ENCODE measurements around the gene NCOA1.
A peak's percentile ranks its signal among the peaks of the same experiment; 100 is the strongest.

Gene NCOA1

DNA sequence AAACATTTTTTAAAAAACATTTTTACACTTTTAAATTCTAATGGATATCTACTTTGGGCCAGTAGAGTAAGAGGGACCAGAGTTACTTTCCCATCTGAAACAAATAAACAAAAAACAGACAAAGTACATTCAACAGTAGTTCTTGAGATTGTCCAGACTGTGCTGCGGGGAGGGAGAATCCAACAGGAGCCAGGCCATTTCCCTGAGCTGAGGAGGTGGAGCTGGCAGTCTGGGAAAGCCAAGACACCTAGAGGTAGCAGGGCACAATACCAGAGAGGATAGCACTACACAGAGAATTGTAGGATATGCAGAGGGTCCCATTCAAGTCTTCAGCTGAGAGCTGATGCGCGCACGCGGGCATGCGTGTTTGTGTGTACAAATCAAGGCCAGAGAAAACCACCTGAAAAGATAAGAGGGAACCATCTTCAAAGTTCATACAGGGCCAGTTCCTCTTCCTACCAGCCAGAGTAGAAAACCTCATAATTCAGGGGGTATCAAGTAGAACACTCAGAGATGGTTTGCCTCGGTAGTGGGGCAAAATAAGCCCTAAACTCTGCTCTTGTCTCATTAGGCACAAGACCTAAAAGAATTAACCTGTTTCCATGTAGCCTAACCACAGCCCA is 258.1 kb downstream of the NCOA1 start:
- DNase-seq = no peak

DNA sequence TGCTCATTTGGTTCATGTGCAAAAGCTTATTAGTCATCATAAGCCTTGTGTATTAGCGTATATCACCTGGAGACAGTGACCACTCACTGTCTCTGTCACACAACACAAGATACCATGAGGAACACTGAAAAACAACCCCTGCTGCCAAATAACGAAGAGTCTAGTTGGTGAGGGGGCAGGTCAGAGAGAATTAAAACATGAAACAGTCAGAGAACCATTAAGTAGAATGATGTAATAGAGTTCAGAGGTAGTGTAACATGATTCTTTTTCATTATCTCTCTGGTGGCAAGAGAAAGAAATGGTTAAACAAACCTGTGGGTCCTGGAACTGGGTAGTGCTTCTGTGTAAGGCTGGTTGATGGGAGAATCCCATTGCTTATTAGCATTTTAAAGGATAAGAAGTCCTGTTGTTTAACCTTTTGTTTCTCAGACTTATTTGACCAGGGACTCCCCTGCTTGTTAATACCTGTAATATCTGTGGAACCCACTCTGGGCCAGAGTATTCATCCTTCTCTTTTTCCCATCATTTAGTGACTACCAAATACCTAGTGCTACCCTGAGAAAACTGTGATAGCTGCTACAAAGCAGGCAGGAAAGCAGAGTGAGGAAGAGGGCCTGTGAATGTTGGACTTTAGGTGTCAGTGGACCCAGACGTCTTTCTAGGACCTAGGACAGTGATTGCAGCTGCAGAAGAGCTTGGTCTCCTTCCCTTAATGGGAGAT is 264.1 kb downstream of the NCOA1 start:
- no peak for DNase-seq

DNA sequence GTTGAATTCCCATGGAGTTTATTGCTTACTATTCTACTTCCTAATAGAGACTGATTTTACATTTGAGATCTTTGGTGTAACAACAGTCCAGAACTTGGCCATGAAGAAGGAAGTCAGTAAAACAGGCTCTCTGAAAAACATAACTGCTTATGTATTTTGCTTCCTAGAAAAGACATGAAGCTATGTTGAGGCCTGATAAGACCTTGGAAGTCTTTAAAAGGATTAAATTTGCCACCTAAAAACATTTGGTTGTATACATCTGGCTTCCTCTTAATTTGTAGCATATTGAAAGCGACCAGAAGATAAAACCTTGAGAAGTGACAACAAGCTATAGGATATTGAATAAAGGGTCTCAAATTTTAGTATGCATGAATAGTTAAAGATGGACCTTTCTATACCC is 265.7 kb downstream of the NCOA1 start:
- DNase-seq = no peak

DNA sequence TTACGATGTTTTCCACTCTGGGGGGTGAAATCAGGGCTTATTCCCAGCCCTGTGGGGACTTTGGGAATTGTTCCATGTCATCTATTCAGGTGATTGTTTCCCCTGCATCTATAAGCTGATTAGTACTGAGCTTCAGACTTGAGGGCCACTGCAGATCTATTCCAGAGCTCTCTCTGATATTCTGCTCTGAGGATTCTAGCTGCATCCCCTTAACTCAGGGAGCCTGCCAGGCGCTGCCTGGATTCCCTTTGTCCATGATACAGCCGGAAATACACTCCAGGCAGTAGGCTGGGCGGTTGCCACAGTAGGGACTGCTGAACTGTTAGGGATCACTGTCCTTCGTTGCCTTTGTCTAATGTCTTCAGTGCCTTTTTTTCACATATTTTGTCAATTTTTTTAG is 270.8 kb downstream of the NCOA1 start:
- peak in 1 of 14 donors; percentile 6 for DNase-seq

DNA sequence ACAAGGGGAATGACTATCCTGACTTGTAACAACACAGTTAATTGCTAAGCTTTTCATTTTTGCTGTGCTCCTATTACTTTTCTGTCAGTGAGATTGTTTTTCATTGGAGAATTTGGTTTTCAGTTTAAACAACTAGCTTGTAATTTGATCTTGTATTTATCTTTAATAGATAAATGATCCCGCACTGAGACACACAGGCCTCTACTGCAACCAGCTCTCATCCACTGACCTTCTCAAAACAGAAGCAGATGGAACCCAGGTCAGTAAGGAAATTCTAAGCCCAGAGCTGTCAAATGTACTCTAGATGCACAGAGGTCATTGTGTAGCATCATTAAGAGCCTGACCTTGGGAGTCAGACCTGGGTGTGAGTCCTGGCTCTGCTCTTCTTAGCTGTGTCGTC is 271.5 kb downstream of the NCOA1 start:
- DNase-seq = no peak

DNA sequence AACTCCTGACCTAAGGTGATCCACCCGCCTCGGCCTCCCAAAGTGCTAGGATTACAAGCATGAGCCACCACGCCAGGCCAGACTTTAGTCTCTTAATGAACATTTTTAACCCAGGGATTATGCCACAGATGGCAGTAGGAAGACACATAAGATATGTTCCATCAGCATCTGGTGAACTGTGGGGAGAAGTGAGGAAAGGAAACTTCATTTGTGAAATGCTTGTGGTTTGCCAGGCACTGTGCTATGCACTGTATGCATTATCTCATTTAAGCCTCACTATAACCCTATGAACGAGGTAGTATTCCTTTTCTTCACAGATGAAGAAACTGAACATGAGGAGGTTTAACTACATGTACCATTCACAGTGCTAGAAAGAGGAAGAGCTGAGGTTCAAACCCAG is 272.8 kb downstream of the NCOA1 start:
- DNase-seq = no peak

DNA sequence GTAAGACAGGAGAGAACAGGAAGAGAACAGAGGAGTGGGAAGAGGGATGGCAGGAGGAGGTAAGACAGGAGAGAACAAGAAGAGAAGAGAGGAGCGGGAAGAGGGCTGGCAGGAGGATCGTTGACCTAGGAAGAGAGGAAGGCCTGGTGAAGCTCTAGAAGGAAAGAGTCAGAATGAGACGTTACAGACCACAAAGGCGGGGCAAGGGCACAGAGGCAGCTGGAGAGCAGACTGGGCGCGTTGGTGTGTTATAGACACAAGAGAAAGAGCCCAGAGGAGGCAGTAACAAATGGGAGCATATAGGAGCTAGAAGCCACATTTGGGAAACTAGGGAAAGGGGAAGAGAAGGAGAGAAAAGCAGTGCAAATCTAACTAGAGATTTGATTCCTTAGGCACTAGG is 275.6 kb downstream of the NCOA1 start:
- DNase-seq = no peak

DNA sequence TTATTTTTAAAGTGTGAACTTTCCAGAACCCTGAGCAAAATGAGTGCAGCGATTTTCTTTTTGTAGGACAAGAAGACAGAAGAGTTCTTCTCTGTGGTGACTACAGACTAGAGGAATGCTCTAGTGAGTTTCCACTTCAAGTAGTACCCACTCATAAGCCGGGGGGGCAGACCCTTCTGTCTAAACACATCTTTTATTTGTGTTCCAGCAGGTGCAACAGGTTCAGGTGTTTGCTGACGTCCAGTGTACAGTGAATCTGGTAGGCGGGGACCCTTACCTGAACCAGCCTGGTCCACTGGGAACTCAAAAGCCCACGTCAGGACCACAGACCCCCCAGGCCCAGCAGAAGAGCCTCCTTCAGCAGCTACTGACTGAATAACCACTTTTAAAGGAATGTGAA is 277.0 kb downstream of the NCOA1 start:
- DNase-seq = no peak

DNA sequence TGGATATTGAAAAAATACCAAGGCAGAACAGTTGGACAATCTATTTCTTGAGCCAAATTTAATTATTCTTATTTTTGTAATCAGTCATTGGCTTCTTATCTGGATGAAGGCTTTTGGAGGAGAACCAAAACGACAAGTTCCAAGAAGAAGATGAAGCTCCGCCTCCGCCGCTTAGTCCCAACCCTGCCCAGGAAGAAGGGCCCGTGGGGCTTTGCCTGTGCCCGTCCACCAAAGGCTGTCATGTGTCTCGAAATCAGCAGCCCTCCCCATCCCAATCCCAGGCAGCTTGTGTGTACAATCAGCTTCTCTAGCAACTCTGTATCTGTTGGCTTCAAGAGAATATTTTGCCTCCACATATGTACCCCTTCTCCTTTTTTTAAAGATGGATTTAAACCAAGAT is 277.5 kb downstream of the NCOA1 start:
- peak in 1 of 14 donors; percentile 10 for DNase-seq

DNA sequence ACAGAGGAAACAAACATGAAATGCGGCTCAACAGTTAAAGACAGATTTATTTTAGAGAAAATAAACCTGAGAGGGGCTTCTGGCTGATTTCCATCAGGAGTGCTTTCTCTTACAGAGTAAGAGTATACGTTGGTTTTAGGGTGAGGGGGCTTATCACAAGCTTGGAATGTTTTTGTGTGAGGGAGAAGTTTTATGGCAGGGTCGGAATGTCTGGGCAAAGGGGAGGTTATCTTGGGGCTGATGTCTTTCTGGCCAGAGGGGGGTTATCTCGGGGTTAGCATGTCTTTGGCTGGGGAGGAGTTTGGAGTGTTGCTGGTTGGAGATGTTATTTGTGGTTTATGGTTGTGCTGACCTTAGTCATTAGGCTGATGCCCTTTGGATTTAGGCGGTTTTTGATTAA is 280.0 kb downstream of the NCOA1 start:
- no peak for DNase-seq

DNA sequence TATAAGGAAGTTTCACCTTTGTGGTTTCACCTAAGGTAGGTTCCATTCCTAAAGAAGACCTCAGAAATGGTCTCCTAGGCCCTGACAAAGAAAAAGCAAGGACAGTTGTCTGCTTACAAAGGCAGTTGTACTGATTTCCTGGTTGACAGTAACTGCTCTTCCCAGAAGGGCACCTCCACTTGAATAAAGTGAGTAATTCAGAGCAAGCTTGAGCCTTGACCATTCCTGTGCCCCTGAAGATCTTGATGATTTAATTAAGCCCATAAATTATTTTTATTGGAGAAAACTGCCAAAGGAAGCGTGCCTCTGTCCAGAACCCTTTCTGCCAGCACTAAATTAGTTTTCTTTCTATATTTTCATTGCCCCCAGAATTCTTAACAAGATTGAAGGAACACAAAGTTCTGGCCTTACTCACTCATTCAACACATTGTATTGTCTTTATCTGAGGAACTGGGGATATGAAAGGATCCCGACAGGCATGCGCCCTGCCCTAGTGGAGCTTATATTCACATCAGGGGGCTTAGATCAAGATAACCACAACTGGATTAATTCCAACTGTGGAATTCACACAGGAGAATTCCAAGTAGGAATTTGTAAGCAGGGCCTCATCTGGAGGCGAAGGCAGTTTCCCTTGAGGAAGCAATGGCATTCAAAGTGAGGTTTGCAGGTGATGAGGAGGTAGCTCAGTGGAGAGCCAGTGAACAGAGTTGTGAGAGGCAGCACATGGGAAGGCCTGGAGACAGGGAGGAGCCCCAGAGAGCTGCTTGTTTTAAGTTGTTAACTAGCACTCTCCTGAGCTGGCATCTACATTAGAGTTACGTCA is 280.9 kb downstream of the NCOA1 start:
- no peak for DNase-seq

DNA sequence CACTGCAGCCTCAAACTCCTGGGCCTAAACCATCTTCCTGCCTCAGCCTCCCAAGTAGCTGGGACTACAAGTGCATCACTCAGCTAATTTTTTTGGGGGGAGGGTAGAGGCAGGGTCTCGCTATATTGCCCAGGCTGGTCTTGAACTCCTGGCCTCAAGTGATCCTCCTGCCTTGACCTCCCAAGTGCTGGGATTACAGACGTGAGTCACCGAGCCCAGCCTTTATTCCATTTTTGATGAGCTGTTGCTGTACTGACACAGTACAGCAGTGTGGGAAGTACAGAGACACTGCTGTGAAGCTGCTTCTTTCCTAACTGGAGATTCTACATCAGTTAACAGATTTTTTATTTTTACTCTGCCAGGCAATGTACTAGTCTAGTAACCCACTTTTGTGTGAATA is 283.3 kb downstream of the NCOA1 start:
- no peak for DNase-seq

DNA sequence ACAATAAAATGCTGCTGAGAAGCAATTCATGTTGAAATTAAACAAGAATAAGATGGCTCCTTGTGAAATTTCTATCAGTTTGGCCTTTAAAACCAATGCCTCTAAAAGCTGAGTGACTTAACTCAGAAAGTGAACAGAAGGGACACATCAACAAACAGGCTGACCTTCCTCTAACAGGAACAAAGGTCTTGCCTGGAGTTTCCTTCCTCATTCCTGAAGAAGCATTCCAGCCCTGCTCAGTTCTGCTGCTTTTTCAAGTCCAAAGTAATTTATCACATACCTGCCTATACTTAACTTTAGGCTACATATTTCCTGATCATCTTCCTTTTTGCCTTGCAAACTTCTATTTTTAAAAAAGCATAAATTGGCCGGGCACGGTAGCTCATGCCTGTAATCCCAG is 288.1 kb downstream of the NCOA1 start:
- no peak for DNase-seq

DNA sequence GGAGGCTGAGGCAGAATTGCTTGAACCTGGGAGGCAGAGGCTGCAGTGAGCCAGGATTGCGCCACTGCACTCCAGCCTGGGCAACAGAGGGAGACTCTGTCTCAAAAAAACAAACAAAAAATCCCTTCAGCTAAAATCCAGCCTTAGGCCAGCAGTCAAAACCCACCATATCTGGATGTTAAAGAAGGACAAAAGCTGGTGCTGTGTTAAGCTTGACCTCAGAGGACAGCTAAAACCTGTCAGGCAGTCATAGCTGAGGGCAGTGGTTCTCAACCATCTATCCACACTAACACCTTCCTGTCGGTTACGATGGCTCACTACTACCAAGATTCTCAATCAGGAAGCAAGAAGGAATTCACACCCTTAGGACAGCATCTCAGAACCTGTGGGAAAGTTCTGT is 292.6 kb downstream of the NCOA1 start:
- no peak for DNase-seq

DNA sequence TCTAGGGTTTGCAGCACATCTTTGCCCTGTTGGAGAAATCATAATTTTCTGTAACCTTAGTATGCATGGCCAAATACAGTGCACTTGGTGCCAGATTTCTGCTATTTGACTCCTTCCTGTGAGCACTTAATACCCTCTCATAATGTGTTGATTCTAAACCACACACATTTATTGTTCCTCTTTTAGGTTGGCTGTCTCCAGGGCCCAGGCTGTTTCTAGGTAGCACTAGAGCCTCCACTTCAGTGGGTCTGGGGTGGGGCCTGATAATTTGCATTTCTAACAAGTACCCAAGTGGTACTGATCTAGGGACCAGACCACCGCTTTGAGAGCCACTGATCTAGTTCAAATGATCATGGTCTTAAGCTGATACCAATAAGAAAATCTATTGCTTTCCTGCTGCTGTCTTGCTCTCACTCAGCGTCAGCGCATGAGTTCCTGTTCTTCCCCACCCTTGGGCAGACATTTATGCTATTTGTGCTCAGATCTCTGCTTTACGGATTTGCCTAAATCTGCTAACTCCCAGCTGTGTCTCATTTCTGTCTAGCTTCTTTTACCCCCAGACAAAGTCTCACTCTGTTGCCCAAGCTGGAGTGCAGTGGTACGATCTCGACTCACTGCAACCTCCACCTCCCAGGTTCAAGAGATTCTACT is 294.7 kb downstream of the NCOA1 start:
- DNase-seq = no peak

DNA sequence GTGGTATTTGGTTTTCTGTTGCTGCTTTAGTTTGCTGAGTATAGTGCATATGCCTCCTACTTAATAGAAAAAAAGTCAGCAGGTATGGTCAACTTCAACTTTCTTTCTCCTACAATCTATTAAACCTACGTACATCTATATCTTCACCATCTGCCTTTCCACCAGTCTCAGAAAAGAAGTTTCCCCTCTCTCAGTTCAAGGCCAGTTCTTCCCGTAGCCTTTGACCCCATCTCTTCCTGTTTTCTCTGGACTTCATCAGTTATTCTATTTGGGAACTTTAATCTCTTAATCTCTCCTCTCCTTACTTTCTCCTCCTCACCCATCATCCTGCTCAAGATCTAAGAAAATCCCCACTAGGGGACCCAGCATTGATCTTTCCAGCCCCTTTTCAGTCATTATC is 296.5 kb downstream of the NCOA1 start:
- no peak for DNase-seq

DNA sequence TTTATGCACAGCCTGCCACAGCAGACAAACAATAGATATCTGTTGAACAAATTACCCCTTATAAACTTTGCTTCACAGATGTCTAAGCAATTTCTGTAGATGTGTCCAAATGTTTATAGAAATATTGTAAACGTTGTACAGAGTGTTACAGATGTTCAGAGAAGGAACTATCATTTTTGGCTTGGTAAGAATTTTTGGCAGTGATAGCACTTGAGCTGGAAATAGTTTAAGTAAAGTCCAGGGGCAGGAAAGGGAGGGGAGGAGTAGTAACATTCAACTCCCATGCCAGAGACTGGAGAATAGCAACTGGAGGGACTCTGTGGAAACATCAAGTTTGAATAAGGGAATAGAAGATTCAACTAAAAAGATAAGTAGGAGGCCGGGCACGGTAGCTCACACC is 297.8 kb downstream of the NCOA1 start:
- no peak for DNase-seq

DNA sequence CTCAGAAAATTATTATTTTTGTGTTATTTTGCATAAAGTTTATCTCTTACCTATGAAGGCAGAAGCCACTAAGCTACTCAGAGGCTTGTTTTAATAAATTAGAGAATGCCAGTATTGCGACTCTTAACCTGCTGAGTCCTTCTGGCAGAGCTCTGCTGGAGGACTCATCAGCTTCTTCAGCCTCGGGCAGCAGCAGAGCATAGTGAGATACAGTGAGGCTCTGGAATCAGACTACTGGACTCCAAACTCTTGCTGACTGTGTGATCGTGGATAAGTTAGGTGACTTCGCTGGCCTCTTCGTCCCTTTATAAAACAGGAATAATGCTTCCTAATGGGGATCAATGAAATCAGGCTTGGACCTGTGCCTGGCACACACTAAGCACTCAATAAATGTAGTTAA is 300.4 kb downstream of the NCOA1 start:
- no peak for DNase-seq

DNA sequence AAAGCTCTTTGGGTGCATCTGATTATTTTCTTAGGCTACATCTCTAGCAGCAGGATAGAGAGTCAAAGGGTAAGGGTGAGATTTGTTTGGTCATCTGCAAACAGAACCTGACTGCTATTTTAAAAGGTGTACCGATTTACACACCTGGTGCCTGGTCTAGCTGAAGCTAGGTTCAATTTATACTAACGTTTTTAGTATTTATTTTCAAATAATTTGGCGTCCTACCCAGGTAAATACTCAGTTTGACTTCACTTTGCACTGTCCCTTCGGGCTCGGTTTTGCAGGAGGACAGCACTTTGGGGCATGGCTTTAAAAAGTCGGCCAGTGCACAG is 301.5 kb downstream of the NCOA1 start:
- DNase-seq = no peak

DNA sequence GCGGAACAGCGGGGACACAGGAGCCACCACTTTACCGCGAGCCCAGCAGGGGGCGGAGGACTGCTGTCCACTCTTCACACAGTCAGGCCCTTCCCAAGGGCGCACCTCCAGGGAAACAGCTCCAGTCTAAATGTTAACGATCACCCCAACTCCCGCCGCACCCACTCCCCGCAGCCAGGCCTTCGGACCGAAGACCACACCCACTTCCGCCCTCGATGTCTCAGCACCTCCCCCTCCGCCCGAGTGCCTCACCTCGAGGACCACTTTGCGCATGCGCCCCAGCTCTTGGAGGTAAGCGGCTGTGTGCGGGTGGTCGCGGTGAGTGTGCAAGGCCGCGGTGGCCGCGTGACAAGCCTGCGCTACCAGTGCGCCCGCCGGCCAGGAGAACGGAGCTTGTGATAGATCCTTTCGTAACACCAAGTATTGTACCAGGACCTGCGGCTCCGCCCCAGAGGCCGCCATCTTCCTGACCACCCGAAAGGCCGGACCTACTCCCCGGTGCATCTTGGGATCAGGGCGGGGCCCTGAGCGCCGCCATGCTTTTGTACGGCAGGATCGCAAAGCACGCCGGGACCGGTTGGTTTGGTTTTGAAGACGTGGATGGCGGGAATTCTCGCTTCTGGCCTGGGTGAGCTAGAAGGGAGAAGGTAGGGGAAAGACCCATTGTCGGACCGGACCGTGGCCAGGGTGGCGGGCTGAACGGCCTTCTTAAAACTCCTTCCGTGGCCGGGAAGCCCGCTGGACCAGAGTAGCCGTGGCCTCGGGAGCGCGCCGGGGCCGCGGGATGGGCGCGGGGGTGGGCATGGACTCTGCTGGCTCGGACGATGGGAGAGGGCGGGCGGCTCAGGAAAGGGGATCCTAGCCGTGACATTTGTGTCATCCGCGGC is 302.1 kb downstream of the NCOA1 start, which contains the start of the genes CENPO and PTRHD1:
CENPO (plus strand) TSS at position 552 of the 887 bp plus-strand sequence. CDS start 495 bp downstream, outside the sequence.
PTRHD1 (minus strand) TSS at position 518 of the 887 bp plus-strand sequence; CDS start at position 504, 14 bp downstream.
- peak; percentile 95 to 100 (median 99) for DNase-seq

DNA sequence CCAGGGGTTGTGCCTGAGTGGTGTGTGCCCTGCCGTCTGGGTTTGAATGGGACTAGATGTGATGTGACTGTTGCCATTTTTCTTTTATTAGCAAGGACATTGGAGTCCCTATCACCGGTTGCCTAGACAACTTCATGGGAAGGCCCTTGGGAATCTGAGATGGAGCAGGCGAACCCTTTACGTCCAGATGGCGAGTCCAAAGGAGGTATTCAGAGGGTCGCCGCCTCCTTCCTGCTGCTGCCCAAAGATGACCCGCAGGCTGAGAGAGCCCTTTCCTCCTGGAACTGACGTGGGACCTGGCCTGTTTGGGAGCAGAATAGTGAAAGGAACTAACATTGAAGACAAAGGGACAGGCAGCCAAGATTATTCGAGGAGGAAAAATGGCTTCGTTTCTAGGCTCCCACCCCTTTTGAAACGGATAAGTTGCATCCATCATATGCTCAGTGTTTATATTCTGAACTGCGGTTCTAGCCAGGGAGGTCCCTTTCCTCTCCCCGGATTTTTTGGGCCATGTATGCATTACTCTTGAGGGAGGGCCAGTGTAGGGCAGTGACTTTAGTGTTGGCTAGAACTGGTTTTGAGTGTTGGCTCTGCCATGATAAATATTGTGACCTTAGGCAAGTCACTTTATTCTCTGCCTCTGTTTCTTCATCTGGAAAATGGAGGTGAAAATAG is 302.8 kb downstream of the NCOA1 start:
- no peak for DNase-seq

All from C1 segment of cervical spinal cord (tissue), 14 donors.